GM12865 (cell line): Measurements from ENCODE around the gene OXA1L.

ENCODE experiments used
- DNase-seq: peaks from one replicate; pipeline ENCODE4 v3.0.0; 2010; ENCODE audit warnings: low read depth
- H3K4me3 ChIP-seq: 2 replicates; pipeline ENCODE4 v1.5.1; 2011; ENCODE audit warnings: mild to moderate bottlenecking, low read depth, low read length, control low read depth
- TF ChIP-seq, protein P1 (sequence below): IDR thresholded peaks from 2 replicates; pipeline ENCODE4 v1.5.1; 2011; ENCODE audit warnings: low read length, control low read depth, low read depth, inconsistent platforms; ENCODE audit not compliant: insufficient read depth; ENCODE audit errors: missing control alignments

The OXA1L gene

DNA sequence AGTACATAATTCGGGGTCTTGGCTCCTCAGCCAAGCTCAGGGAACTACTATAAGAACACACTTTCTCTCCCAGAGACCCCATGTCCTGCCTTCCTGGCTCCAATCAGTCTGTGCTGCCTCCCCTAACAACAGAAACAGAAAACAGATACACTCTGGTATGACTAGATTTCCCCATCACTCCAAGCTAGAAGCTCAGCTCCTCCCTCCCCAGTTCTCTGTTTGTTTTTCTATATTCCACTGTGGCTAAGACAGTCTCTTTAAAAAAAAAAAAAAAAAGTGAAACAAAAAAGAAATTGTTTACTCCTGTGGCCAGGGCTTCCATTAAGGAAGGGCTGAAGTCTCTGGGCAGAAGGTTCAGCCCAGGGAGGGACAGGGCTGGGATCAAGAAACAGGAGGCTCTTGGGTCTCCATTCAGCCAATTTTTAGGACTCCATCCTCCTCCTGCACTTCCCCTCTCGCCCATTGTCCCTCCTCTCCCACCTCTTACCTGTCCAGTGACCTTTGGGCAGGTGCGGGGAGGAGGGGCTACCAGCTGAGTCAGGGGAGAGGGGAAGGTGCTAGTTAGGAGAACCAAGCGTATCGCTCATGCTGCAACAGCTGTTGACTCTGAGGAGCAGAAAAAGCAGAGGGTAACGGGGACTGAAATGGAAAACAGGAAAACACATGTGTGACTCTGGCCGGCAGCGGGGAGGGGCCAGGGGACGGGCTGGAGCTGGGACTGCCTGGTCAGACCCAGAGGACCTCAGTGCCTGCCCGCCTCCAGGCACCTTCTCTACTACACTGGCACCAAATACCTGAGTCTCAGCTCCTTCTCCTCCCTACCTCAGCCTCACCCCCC, 52.9 kb downstream of the OXA1L start:
- peak; percentile 72 for DNase-seq
- TF ChIP-seq, protein P1, sequence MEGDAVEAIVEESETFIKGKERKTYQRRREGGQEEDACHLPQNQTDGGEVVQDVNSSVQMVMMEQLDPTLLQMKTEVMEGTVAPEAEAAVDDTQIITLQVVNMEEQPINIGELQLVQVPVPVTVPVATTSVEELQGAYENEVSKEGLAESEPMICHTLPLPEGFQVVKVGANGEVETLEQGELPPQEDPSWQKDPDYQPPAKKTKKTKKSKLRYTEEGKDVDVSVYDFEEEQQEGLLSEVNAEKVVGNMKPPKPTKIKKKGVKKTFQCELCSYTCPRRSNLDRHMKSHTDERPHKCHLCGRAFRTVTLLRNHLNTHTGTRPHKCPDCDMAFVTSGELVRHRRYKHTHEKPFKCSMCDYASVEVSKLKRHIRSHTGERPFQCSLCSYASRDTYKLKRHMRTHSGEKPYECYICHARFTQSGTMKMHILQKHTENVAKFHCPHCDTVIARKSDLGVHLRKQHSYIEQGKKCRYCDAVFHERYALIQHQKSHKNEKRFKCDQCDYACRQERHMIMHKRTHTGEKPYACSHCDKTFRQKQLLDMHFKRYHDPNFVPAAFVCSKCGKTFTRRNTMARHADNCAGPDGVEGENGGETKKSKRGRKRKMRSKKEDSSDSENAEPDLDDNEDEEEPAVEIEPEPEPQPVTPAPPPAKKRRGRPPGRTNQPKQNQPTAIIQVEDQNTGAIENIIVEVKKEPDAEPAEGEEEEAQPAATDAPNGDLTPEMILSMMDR: no peak
- H3K4me3 ChIP-seq: peak overlapping the region; percentile 43

DNA sequence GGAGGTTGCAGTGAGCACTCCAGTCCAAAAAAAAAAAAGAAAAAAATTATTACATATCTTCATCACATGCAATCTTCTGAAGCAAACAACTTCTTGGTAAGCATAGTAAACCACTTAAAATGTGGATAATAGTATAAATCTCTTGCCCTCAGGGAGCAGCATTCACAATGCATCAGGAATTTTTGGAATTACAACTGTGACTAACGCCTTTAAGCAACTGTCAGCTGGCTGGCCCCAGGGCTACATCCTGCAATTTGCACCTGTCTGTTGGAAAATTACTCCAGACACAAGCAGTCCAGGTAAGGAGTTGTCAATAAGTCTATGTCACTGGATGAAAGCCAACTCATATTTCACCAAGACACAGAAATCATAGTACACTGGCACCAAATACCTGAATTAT, 54.2 kb downstream of the OXA1L start:
- DNase-seq: no peak
- no peak overlapping the region for H3K4me3 ChIP-seq
- TF ChIP-seq, protein P1: no peak

DNA sequence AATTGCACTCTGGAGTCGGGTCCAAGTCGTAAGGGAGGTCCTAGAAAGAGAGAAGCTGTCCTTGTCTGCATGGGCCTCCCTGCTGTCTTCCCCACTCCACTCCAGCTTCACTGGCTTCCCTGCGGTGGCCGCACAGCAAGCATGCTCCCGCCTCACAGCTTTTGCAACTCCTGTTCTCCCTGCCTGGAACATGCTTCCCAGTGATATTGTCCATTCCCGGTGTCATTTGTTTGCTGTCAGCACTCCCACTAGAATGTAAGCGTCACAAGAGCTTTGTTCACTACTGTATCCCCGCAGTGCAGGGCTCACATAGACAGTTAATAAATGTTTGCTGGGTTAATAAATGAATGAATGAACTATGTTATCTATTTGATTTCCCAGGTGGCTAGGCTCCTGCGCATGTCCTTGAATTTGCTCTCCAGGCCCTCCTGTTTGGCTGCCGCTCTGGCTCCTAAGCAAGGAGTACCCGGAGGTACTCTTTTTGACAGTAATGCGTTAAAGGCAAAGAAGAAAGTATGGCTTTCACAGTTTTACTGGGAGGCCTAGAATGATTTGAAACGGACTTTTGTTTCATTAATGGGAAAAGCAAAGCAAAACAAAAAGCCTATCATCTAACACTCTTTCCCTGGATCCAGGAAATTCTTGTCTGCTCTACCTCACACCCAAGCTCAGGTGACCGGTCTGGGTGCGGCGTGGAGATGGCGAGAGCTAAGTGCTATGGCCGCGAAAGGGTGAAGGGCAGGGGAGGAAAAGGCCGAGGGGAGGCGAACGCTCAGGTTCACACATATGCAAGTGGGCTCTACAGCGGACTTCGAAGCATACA, 54.9 kb downstream of the OXA1L start:
- TF ChIP-seq, protein P1: no peak
- no peak overlapping the region for H3K4me3 ChIP-seq

DNA sequence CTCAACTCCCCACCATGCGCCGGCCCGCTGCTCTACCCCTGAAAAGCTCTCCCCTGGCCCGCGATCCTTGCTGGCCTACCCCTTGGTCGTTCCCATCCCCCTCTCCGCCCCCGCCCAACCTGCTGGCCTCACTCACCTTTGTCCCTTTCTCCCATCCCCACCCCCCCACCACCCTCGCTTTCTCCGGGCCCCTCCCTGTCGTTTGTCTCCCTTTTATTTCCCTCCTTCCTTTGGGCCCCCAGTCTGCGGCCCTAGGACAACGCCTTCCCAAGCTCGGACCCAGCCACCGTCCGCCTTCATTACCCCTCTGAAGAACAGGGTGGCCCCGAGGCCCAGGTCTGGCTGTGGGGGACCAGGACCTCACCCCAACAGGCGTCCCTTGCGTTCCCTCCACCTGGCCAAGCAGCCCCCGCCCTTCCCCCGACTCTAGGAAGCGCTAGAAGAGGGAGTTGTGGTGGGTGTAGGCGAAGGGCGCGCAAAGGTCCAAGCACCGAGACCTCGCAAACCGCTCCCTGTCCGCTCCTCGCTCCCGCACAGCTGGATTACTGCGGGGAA, 55.6 kb downstream of the OXA1L start:
- TF ChIP-seq, protein P1: no peak
- no peak for DNase-seq
- H3K4me3 ChIP-seq: peak overlapping the region; percentile 62

More for the DNA sequence above, 54.9 kb downstream of the OXA1L start:
- no peak for DNase-seq
